ENCODE measurements around the gene GLIS2.
"Not testable (repeated sequence)": the region's sequence is repeated elsewhere in the genome, so short reads cannot be mapped to it uniquely, and the experiment has no call there.

The GLIS2 gene

GRCh38 chr16:4321286-4322120, 5.6 kb downstream of the GLIS2 start:
- no peak for DNase-seq

GRCh38 chr16:4322121-4323052, 6.5 kb downstream of the GLIS2 start:
- no peak for DNase-seq

GRCh38 chr16:4323071-4323844, 7.4 kb downstream of the GLIS2 start:
- DNase-seq = no peak

GRCh38 chr16:4323845-4324488, 8.1 kb downstream of the GLIS2 start:
- no peak for DNase-seq

GRCh38 chr16:4324492-4325252, 8.8 kb downstream of the GLIS2 start:
- DNase-seq = no peak

GRCh38 chr16:4325253-4325758, 9.4 kb downstream of the GLIS2 start:
- no peak for DNase-seq

- DNase-seq = no peak
These were observed 11.6 kb downstream of the GLIS2 start for GRCh38 chr16:4327386-4328045.

- no peak for DNase-seq
These were observed 12.3 kb downstream of the GLIS2 start for GRCh38 chr16:4328046-4328781.

- DNase-seq = no peak
These were observed 13.2 kb downstream of the GLIS2 start for GRCh38 chr16:4328782-4329775.

- no peak for DNase-seq
These were observed 14.5 kb downstream of the GLIS2 start for GRCh38 chr16:4330277-4330874.

GRCh38 chr16:4332083-4332482, 16.2 kb downstream of the GLIS2 start:
- DNase-seq = no peak

- DNase-seq = no peak
These were observed 16.9 kb downstream of the GLIS2 start for GRCh38 chr16:4332623-4333307.

GRCh38 chr16:4333308-4333638, 17.4 kb downstream of the GLIS2 start:
- DNase-seq = no peak

- DNase-seq = not testable (repeated sequence)
These were observed 17.8 kb downstream of the GLIS2 start for GRCh38 chr16:4333714-4334113.

GRCh38 chr16:4334724-4335495, 19.0 kb downstream of the GLIS2 start:
- DNase-seq = no peak

- DNase-seq = no peak
These were observed 21.1 kb downstream of the GLIS2 start for GRCh38 chr16:4336701-4337539.

Measured in NCI-H1105 (cell line).